BE2C (cell line): Measurements from ENCODE around the gene PHLPP2.

ENCODE experiments used
- DNase-seq: peaks from one replicate; pipeline ENCODE4 v3.0.0-alpha.2; 2020
- H3K27me3 ChIP-seq: fragments of 250-450 bp; sonication (Bioruptor Pico); 2 replicates; pipeline ENCODE4 v1.5.1; 2020; ENCODE audit warnings: mild to moderate bottlenecking
- H3K36me3 ChIP-seq: fragments of 250-450 bp; sonication (Bioruptor Pico); 2 replicates; pipeline ENCODE4 v1.5.1; 2020; ENCODE audit warnings: mild to moderate bottlenecking
- H3K4me1 ChIP-seq: fragments of 250-450 bp; sonication (Bioruptor Pico); 2 replicates; pipeline ENCODE4 v1.5.1; 2020
- H3K4me3 ChIP-seq: 2 replicates; pipeline ENCODE4 v1.5.1; 2011; ENCODE audit warnings: low read depth, low read length
- H3K9me3 ChIP-seq: fragments of 250-450 bp; sonication (Bioruptor Pico); 2 replicates; pipeline ENCODE4 v1.5.1; 2020
- CTCF ChIP-seq: IDR thresholded peaks from 2 replicates; pipeline ENCODE4 v1.5.1; 2012; ENCODE audit warnings: mild to moderate bottlenecking, low read depth, low read length

The PHLPP2 gene

GRCh38 chr16:71670537-71670936 lies 54.0 kb downstream of the PHLPP2 start:
- H3K36me3 ChIP-seq, result peaks cover 26% of the 10 kb centered on the region
- H3K9me3 ChIP-seq, result no peaks in the 10 kb centered on the region
- TF ChIP-seq CTCF, result no peak
- H3K27me3 ChIP-seq, result no peaks in the 10 kb centered on the region
- no peaks in the 10 kb centered on the region for H3K4me1 ChIP-seq
- H3K4me3 ChIP-seq, result no peak overlapping the region
- no peak for DNase-seq

GRCh38 chr16:71669926-71670536 lies 54.5 kb downstream of the PHLPP2 start:
- no peak for DNase-seq
- no peak for TF ChIP-seq CTCF
- H3K4me1 ChIP-seq, result no peaks in the 10 kb centered on the region
- H3K9me3 ChIP-seq, result no peaks in the 10 kb centered on the region
- no peak overlapping the region for H3K4me3 ChIP-seq
- H3K36me3 ChIP-seq, result peaks cover 26% of the 10 kb centered on the region
- no peaks in the 10 kb centered on the region for H3K27me3 ChIP-seq

- Histone ChIP-seq H3K9me3 (no peaks in the 10 kb centered on the region), H3K4me1 (no peaks in the 10 kb centered on the region), H3K4me3 (no peak overlapping the region), H3K27me3 (no peaks in the 10 kb centered on the region), H3K36me3 (peaks cover 38% of the 10 kb centered on the region)
- no peak for TF ChIP-seq CTCF
- DNase-seq, result no peak
Measured at GRCh38 chr16:71666928-71667707, 57.4 kb downstream of the PHLPP2 start.

GRCh38 chr16:71666264-71666663 lies 58.2 kb downstream of the PHLPP2 start:
- TF ChIP-seq CTCF, result no peak
- Histone ChIP-seq H3K9me3 (no peaks in the 10 kb centered on the region), H3K4me3 (no peak overlapping the region), H3K4me1 (no peaks in the 10 kb centered on the region), H3K27me3 (no peaks in the 10 kb centered on the region), H3K36me3 (peaks cover 39% of the 10 kb centered on the region)
- DNase-seq, result no peak

GRCh38 chr16:71659471-71659870 lies 65.0 kb downstream of the PHLPP2 start:
- peaks cover 34% of the 10 kb centered on the region for H3K36me3 ChIP-seq
- no peak for DNase-seq
- H3K27me3 ChIP-seq, result no peaks in the 10 kb centered on the region
- no peaks in the 10 kb centered on the region for H3K9me3 ChIP-seq
- no peaks in the 10 kb centered on the region for H3K4me1 ChIP-seq
- TF ChIP-seq CTCF, result no peak
- H3K4me3 ChIP-seq, result no peak overlapping the region

GRCh38 chr16:71658771-71659170 lies 65.7 kb downstream of the PHLPP2 start:
- DNase-seq, result no peak
- no peak for TF ChIP-seq CTCF
- peaks cover 31% of the 10 kb centered on the region for H3K36me3 ChIP-seq
- H3K4me3 ChIP-seq, result no peak overlapping the region
- no peaks in the 10 kb centered on the region for H3K4me1 ChIP-seq
- no peaks in the 10 kb centered on the region for H3K27me3 ChIP-seq
- no peaks in the 10 kb centered on the region for H3K9me3 ChIP-seq
